GM23338 (cell line): ENCODE data around the gene CSNK2B. TPM values are rescaled to one million over a fixed set of nuclear protein-coding genes. Genes with fewer than 3 reads are reported as not detected.

ENCODE experiments used
- ATAC-seq: fragments of 200-7000 bp; cut with Tn5 transposase; 3 replicates; pipeline ENCODE4 v1.9.1; 2020
- DNase-seq: peaks from one replicate; pipeline ENCODE4 v3.0.0-alpha.2; 2015; ENCODE audit warnings: low spot score
- H2AFZ ChIP-seq: fragments of 200-600 bp; sonication (generic); 2 replicates; pipeline ENCODE4 v1.8.0; 2016; ENCODE audit warnings: antibody characterized with exemption, mild to moderate bottlenecking, moderate library complexity
- H3F3A ChIP-seq: fragments of 200-600 bp; sonication (generic); replicated peaks from 2 replicates; pipeline ENCODE4 v1.8.0; 2017; ENCODE audit warnings: antibody characterized with exemption, mixed run types, low read depth
- H3K27ac ChIP-seq: fragments of 200-600 bp; sonication (generic); 2 replicates; pipeline ENCODE4 v1.6.1; 2016; ENCODE audit warnings: low read depth
- H3K27me3 ChIP-seq: fragments of 200-600 bp; sonication (generic); 2 replicates; pipeline ENCODE4 v1.8.0; 2016; ENCODE audit warnings: mild to moderate bottlenecking, mixed run types, moderate library complexity; ENCODE audit not compliant: insufficient read depth
- H3K36me3 ChIP-seq: fragments of 200-600 bp; sonication (generic); 2 replicates; pipeline ENCODE4 v1.8.0; 2016; ENCODE audit warnings: mild to moderate bottlenecking; ENCODE audit not compliant: insufficient read depth
- H3K4me1 ChIP-seq: fragments of 200-600 bp; sonication (generic); 2 replicates; pipeline ENCODE4 v1.8.0; 2016; ENCODE audit warnings: mild to moderate bottlenecking, moderate library complexity; ENCODE audit not compliant: insufficient read depth
- H3K4me2 ChIP-seq: fragments of 200-600 bp; sonication (generic); 2 replicates; pipeline ENCODE4 v1.7.1; 2017; ENCODE audit warnings: mixed run types
- H3K4me3 ChIP-seq: fragments of 200-600 bp; sonication (generic); 2 replicates; pipeline ENCODE4 v1.6.1; 2016; ENCODE audit warnings: mixed run types
- H3K79me2 ChIP-seq: fragments of 200-600 bp; sonication (generic); replicated peaks from 2 replicates; pipeline ENCODE4 v1.8.0; 2017; ENCODE audit warnings: mild to moderate bottlenecking; ENCODE audit not compliant: insufficient read depth
- H3K9me2 ChIP-seq: fragments of 200-600 bp; sonication (generic); 2 replicates; pipeline ENCODE4 v1.8.0; 2017; ENCODE audit not compliant: insufficient read depth
- H4K20me1 ChIP-seq: fragments of 200-600 bp; sonication (generic); replicated peaks from 2 replicates; pipeline ENCODE4 v1.8.0; 2017; ENCODE audit warnings: mild to moderate bottlenecking; ENCODE audit not compliant: insufficient read depth
- H3K27ac Mint-ChIP-seq: 2 replicates; pipeline ENCODE4 v1.8.0; 2020; ENCODE audit warnings: inconsistent platforms, mild to moderate bottlenecking, moderate library complexity, mixed read lengths
- H3K27me3 Mint-ChIP-seq: 3 replicates; pipeline ENCODE4 v1.8.0; 2022; ENCODE audit warnings: low read depth, mild to moderate bottlenecking, moderate library complexity, mixed read lengths, inconsistent platforms; ENCODE audit not compliant: insufficient read depth, poor library complexity
- H3K36me3 Mint-ChIP-seq: 3 replicates; pipeline ENCODE4 v1.8.0; 2021; ENCODE audit warnings: low read depth, mild to moderate bottlenecking, inconsistent platforms, moderate library complexity, mixed read lengths
- H3K4me1 Mint-ChIP-seq: 3 replicates; pipeline ENCODE4 v1.8.0; 2020; ENCODE audit warnings: mild to moderate bottlenecking, inconsistent platforms, mixed read lengths
- H3K4me3 Mint-ChIP-seq: 3 replicates; pipeline ENCODE4 v1.8.0; 2021; ENCODE audit warnings: moderate library complexity, mild to moderate bottlenecking, inconsistent platforms, mixed read lengths
- H3K9me3 Mint-ChIP-seq: 3 replicates; pipeline ENCODE4 v1.8.0; 2020; ENCODE audit warnings: moderate library complexity, mild to moderate bottlenecking, inconsistent platforms, mixed read lengths
- CREB1 ChIP-seq: fragments of 250-450 bp; sonication (Bioruptor Pico); IDR thresholded peaks from 2 replicates; pipeline ENCODE4 v1.5.0; 2020; ENCODE audit warnings: low read depth, mild to moderate bottlenecking, moderate library complexity
- EZH2 ChIP-seq: fragments of 200-600 bp; sonication (generic); IDR thresholded peaks from one replicate; pipeline ENCODE4 v1.8.0; 2017; ENCODE audit warnings: antibody characterized with exemption, mild to moderate bottlenecking, low read depth; ENCODE audit not compliant: unreplicated experiment
- EZH2phosphoT487 ChIP-seq: fragments of 200-600 bp; sonication (generic); IDR thresholded peaks from one replicate; pipeline ENCODE4 v1.8.1; 2018; ENCODE audit warnings: antibody characterized with exemption; ENCODE audit not compliant: unreplicated experiment
- JUNB ChIP-seq: IDR thresholded peaks from one replicate; pipeline ENCODE4 v1.6.1; 2016; ENCODE audit warnings: antibody characterized with exemption; ENCODE audit not compliant: unreplicated experiment
- NANOG ChIP-seq: IDR thresholded peaks from 2 replicates; pipeline ENCODE4 v1.6.1; 2016; ENCODE audit warnings: antibody characterized with exemption, borderline replicate concordance
- POLR2AphosphoS5 ChIP-seq: IDR thresholded peaks from 2 replicates; pipeline ENCODE4 v1.6.1; 2016; ENCODE audit warnings: antibody characterized with exemption, low read depth
- STAT1 ChIP-seq: IDR thresholded peaks from one replicate; pipeline ENCODE4 v1.6.1; 2016; ENCODE audit warnings: antibody characterized with exemption; ENCODE audit not compliant: unreplicated experiment
- ZNF114 ChIP-seq: fragments of 250-450 bp; sonication (Bioruptor Pico); IDR thresholded peaks from 2 replicates; pipeline ENCODE4 v1.5.0; 2020; ENCODE audit warnings: mild to moderate bottlenecking, moderate library complexity
- ZNF331 ChIP-seq: fragments of 250-450 bp; sonication (Bioruptor Pico); IDR thresholded peaks from 2 replicates; pipeline ENCODE4 v1.5.0; 2020; ENCODE audit warnings: low read depth, mild to moderate bottlenecking, moderate library complexity
- ZNF462 ChIP-seq: fragments of 250-450 bp; sonication (Bioruptor Pico); IDR thresholded peaks from 2 replicates; pipeline ENCODE4 v1.5.0; 2020; ENCODE audit warnings: mild to moderate bottlenecking, moderate library complexity
- polyA plus RNA-seq: library from polyadenylated mRNA; unstranded; fragments of >200 nt; fragmentation: Nextera tagmentation; extraction: Ambion mirVana; gene quantifications from 2 replicates; pipeline ENCODE4 v1.2.1, GENCODE V29; 2016
- total RNA-seq: library from RNA; depleted of rRNA; stranded (reverse); fragments of >200 nt; shearing (Covaris generic); gene quantifications from 2 replicates; pipeline ENCODE4 v1.2.3, GENCODE V29; 2014
- TF ChIP-seq, protein P1 (sequence below), 2 experiments: fragments of 200-600 bp in 1 of 2; sonication (generic) in 1 of 2; conservative IDR thresholded peaks; 2 replicates each; pipeline versions ENCODE4 v1.5.1 to v1.6.1; 2016 to 2017; ENCODE audit warnings: antibody characterized with exemption in 2 of 2, low read depth in 2 of 2, mild to moderate bottlenecking in 2 of 2, moderate library complexity in 1 of 2
- TF ChIP-seq, protein P2 (sequence below): IDR thresholded peaks from one replicate; pipeline ENCODE4 v1.6.1; 2018; ENCODE audit warnings: antibody characterized with exemption; ENCODE audit not compliant: unreplicated experiment
- TF ChIP-seq, protein P3 (sequence below): IDR thresholded peaks from 2 replicates; pipeline ENCODE4 v1.6.1; 2016; ENCODE audit warnings: antibody characterized with exemption

The CSNK2B gene
- total and polyA plus RNA-seq, 2 experiments from 2014 or later = 260 to 271 TPM

DNA sequence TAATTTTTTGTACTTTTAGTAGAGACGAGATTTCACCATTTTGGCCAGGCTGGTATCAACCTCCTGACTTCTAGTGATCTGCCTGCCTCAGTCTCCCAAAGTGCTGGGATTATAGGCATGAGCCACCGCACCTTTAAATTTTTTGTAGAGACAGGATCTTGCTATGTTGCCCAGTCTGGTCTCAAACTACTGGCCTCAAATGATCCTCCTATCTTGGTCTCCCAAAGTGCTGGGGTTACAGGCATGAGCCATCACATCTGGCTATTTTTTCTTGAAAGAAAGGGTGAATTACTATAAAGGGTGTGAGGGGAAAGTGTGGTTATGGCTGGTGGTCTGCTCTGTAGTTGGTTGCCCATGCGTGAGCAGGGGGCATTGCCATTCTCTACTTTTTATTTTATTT, 42.3 kb downstream of the CSNK2B start:
- Histone ChIP-seq H3K4me3 (no peak overlapping the region), H2AFZ (no peak overlapping the region), H3K4me2 (no peak overlapping the region), H3K27me3 (no peaks in the 10 kb centered on the region), H3K79me2 (no peaks in the 10 kb centered on the region), H4K20me1 (no peaks in the 10 kb centered on the region), H3F3A (no peaks in the 10 kb centered on the region), H3K9me2 (no peaks in the 10 kb centered on the region), H3K4me1 (peaks cover 3% of the 10 kb centered on the region; the same call in 1 of the 2 replicates), H3K27ac (no peak overlapping the region), H3K36me3 (no peaks in the 10 kb centered on the region)
- H3K4me1 Mint-ChIP-seq = peaks cover 12% of the 10 kb centered on the region
- TF ChIP-seq ZNF462 (no peak), EZH2phosphoT487 (no peak), NANOG (no peak), STAT1 (no peak), ZNF331 (no peak), CREB1 (no peak), EZH2 (no peak), POLR2AphosphoS5 (no peak), ZNF114 (CRISPR knock-in tag) (no peak), JUNB (no peak)
- TF ChIP-seq, protein P1, sequence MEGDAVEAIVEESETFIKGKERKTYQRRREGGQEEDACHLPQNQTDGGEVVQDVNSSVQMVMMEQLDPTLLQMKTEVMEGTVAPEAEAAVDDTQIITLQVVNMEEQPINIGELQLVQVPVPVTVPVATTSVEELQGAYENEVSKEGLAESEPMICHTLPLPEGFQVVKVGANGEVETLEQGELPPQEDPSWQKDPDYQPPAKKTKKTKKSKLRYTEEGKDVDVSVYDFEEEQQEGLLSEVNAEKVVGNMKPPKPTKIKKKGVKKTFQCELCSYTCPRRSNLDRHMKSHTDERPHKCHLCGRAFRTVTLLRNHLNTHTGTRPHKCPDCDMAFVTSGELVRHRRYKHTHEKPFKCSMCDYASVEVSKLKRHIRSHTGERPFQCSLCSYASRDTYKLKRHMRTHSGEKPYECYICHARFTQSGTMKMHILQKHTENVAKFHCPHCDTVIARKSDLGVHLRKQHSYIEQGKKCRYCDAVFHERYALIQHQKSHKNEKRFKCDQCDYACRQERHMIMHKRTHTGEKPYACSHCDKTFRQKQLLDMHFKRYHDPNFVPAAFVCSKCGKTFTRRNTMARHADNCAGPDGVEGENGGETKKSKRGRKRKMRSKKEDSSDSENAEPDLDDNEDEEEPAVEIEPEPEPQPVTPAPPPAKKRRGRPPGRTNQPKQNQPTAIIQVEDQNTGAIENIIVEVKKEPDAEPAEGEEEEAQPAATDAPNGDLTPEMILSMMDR (conservative IDR thresholded peaks at IDR 0.05; ENCODE audit: low read depth in 2 of 2) = no peak
- TF ChIP-seq, protein P2, sequence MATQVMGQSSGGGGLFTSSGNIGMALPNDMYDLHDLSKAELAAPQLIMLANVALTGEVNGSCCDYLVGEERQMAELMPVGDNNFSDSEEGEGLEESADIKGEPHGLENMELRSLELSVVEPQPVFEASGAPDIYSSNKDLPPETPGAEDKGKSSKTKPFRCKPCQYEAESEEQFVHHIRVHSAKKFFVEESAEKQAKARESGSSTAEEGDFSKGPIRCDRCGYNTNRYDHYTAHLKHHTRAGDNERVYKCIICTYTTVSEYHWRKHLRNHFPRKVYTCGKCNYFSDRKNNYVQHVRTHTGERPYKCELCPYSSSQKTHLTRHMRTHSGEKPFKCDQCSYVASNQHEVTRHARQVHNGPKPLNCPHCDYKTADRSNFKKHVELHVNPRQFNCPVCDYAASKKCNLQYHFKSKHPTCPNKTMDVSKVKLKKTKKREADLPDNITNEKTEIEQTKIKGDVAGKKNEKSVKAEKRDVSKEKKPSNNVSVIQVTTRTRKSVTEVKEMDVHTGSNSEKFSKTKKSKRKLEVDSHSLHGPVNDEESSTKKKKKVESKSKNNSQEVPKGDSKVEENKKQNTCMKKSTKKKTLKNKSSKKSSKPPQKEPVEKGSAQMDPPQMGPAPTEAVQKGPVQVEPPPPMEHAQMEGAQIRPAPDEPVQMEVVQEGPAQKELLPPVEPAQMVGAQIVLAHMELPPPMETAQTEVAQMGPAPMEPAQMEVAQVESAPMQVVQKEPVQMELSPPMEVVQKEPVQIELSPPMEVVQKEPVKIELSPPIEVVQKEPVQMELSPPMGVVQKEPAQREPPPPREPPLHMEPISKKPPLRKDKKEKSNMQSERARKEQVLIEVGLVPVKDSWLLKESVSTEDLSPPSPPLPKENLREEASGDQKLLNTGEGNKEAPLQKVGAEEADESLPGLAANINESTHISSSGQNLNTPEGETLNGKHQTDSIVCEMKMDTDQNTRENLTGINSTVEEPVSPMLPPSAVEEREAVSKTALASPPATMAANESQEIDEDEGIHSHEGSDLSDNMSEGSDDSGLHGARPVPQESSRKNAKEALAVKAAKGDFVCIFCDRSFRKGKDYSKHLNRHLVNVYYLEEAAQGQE = no peak
- TF ChIP-seq, protein P3, sequence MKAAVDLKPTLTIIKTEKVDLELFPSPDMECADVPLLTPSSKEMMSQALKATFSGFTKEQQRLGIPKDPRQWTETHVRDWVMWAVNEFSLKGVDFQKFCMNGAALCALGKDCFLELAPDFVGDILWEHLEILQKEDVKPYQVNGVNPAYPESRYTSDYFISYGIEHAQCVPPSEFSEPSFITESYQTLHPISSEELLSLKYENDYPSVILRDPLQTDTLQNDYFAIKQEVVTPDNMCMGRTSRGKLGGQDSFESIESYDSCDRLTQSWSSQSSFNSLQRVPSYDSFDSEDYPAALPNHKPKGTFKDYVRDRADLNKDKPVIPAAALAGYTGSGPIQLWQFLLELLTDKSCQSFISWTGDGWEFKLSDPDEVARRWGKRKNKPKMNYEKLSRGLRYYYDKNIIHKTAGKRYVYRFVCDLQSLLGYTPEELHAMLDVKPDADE = no peak
- peaks cover 13% of the 10 kb centered on the region for H3K27me3 Mint-ChIP-seq
- ATAC-seq (no peak), DNase-seq (no peak)
- no peak overlapping the region for H3K27ac Mint-ChIP-seq
- no peak overlapping the region for H3K4me3 Mint-ChIP-seq
- no peaks in the 10 kb centered on the region for H3K9me3 Mint-ChIP-seq
- no peaks in the 10 kb centered on the region for H3K36me3 Mint-ChIP-seq
